Stomach (tissue), 4 donors: ENCODE results near the gene XIRP1.

Experiments used
- EP300 ChIP-seq: sonication (generic); formaldehyde crosslinking; IDR thresholded peaks from one replicate; pipeline ENCODE4 v1.6.1; 2017; ENCODE audit warnings: antibody characterized with exemption
- POLR2A ChIP-seq, 4 donors: fragments of 450-650 bp; IDR thresholded peaks; one replicate each; pipeline ENCODE4 v1.6.1; 2016; ENCODE audit warnings: antibody characterized with exemption in 4 of 4, control low read depth in 2 of 4, mild to moderate bottlenecking in 1 of 4, moderate library complexity in 1 of 4
- POLR2AphosphoS5 ChIP-seq, 3 donors: sonication (generic); formaldehyde crosslinking; IDR thresholded peaks; one replicate each; pipeline ENCODE4 v1.6.1; 2016; ENCODE audit warnings: antibody characterized with exemption in 3 of 3
- TF ChIP-seq, protein P1 (sequence below), 7 experiments: fragments of 450-650 bp in 4 of 7; fragments of 200-600 bp in 3 of 7; sonication (generic) in 3 of 7; IDR thresholded peaks; one replicate each; pipeline ENCODE4 v1.5.1; 2016 to 2019; ENCODE audit warnings: antibody characterized with exemption in 7 of 7, control low read depth in 2 of 7, mild to moderate bottlenecking in 1 of 7

DNA sequence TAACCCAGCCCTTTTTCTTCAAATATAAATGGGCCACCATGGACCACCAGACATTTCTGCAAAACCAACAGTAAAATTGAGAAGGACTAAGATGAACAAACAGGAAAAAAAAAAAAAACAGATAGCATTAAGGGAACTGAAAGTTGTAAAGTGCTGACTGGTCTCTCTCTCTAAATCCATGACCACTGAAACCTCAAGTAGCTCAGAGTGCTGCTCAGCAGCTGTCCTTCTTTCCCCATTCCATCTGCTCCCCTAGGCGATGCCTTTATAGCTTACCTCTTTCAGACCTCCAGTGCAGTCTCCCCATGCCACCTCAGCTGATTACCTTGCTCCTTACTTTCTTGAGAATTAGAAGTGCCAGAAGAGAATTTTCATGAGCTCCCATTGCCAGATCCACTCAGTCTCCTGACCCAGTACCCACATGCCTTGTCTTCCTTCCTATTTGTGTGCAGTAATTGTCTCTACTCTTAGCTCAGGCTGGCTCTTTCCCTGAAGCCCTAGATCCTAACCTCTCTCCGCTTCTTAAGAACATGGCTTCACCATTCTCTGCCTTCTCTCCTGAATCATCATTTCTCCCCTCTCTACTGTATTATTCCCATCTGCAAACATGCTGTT lies 23.9 kb upstream of the XIRP1 start:
- TF ChIP-seq, protein P1, sequence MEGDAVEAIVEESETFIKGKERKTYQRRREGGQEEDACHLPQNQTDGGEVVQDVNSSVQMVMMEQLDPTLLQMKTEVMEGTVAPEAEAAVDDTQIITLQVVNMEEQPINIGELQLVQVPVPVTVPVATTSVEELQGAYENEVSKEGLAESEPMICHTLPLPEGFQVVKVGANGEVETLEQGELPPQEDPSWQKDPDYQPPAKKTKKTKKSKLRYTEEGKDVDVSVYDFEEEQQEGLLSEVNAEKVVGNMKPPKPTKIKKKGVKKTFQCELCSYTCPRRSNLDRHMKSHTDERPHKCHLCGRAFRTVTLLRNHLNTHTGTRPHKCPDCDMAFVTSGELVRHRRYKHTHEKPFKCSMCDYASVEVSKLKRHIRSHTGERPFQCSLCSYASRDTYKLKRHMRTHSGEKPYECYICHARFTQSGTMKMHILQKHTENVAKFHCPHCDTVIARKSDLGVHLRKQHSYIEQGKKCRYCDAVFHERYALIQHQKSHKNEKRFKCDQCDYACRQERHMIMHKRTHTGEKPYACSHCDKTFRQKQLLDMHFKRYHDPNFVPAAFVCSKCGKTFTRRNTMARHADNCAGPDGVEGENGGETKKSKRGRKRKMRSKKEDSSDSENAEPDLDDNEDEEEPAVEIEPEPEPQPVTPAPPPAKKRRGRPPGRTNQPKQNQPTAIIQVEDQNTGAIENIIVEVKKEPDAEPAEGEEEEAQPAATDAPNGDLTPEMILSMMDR (IDR thresholded peaks at IDR 0.05): no peak
- TF ChIP-seq POLR2AphosphoS5 (IDR thresholded peaks at IDR 0.05) (no peak), EP300 (no peak), POLR2A (IDR thresholded peaks at IDR 0.05) (no peak)
